GM13976 (cell line): ENCODE measurements around the gene GNA12.
A peak's percentile ranks its signal among the peaks of the same experiment; 100 is the strongest.

Experiments used
- DNase-seq: peaks from one replicate; pipeline ENCODE4 v3.0.0; 2012; ENCODE audit warnings: low spot score
- in situ Hi-C: fragments of 300-500 bp; cut with MboI; formaldehyde crosslinking; loops from one replicate; pipeline ENCODE4 v1.12.0; 2022; ENCODE audit warnings: low sequenced_read_pairs, mixed read lengths, inconsistent platforms; ENCODE audit not compliant: unreplicated experiment
- TF ChIP-seq, protein P1 (sequence below): IDR thresholded peaks from 2 replicates; pipeline ENCODE4 v1.5.1; 2012; ENCODE audit warnings: borderline replicate concordance, mild to moderate bottlenecking; ENCODE audit not compliant: insufficient read depth; ENCODE audit errors: extremely low read depth, missing control alignments, control extremely low read depth

The GNA12 gene

DNA sequence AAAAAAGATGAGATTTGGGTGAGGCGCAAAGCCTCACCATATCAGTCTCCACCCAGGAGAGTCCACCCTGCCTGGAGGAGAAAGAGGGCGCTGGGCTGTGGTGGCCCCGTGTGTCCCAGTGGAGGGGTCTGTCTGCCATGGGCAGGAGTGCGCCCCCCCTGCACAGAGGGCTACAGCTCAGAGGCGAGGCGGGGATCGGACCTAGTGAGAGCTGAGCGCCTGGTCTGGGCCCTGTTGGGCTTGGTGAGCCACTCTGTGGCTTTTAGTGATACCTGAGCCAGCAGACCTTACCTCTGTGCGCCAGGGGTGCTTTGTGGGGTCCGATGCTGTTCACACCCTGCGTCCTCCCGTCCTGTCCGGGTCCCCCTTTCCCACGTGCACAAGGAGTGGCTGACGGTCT, 25.9 kb upstream of the GNA12 start:
- DNase-seq, result peak; percentile 29
- in situ Hi-C loops, result no loop called here
- TF ChIP-seq, protein P1, sequence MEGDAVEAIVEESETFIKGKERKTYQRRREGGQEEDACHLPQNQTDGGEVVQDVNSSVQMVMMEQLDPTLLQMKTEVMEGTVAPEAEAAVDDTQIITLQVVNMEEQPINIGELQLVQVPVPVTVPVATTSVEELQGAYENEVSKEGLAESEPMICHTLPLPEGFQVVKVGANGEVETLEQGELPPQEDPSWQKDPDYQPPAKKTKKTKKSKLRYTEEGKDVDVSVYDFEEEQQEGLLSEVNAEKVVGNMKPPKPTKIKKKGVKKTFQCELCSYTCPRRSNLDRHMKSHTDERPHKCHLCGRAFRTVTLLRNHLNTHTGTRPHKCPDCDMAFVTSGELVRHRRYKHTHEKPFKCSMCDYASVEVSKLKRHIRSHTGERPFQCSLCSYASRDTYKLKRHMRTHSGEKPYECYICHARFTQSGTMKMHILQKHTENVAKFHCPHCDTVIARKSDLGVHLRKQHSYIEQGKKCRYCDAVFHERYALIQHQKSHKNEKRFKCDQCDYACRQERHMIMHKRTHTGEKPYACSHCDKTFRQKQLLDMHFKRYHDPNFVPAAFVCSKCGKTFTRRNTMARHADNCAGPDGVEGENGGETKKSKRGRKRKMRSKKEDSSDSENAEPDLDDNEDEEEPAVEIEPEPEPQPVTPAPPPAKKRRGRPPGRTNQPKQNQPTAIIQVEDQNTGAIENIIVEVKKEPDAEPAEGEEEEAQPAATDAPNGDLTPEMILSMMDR, result no peak

DNA sequence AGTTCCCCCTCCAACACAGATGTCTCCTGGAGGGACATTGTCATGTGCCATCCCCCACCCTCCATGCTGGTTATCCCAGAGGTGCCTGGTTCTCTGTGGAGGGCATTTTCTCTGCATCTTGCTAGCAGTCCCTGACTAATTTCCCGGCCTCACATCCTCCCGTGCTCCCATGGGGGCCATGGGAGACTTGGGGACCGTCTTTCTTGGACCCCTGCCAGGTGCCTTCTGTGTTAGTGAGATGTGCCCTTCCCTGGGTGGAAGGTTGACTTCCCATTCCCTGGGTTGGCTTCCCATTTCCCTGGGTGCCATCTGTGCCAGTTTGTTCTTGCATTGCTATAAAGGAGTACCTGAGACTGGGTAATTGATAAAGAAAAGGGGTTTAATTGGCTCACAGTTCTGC, 22.5 kb upstream of the GNA12 start:
- TF ChIP-seq, protein P1, result no peak
- in situ Hi-C loops, result no loop called here
- DNase-seq, result no peak

DNA sequence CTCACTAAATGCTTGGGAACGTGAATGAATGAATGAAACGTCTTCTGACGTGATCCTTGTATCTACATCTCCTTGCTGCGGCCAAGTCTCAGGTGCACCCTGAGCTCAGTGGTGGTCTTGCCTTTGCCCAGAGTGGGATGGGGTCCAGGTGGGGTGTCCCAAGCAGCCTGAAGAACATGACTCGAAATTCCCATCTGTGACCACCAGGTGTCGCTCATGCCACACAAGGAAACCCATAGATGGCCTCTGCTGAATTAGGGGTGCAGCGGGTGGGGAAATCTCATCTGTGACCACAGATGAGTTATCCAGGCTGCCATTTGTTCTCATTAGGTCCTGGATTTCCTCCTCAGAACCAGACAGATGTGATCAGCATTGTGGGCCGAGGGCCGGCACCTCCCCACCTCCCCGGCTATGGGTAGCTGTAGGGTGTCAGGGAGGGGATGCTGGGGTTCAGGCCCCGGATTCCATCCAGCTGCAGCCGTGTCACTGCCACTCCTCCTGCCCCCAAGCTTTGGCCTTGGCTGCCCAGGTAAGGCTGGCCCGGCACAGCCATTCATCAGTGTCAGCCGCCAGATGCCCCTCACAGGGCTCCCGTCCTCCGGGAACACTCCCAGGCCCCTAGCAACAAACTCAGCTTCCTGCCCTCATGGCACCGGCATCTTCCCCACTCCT, 21.0 kb upstream of the GNA12 start:
- peak; percentile 84 for DNase-seq
- TF ChIP-seq, protein P1, result peak; percentile 68
- in situ Hi-C loops, result no loop called here

DNA sequence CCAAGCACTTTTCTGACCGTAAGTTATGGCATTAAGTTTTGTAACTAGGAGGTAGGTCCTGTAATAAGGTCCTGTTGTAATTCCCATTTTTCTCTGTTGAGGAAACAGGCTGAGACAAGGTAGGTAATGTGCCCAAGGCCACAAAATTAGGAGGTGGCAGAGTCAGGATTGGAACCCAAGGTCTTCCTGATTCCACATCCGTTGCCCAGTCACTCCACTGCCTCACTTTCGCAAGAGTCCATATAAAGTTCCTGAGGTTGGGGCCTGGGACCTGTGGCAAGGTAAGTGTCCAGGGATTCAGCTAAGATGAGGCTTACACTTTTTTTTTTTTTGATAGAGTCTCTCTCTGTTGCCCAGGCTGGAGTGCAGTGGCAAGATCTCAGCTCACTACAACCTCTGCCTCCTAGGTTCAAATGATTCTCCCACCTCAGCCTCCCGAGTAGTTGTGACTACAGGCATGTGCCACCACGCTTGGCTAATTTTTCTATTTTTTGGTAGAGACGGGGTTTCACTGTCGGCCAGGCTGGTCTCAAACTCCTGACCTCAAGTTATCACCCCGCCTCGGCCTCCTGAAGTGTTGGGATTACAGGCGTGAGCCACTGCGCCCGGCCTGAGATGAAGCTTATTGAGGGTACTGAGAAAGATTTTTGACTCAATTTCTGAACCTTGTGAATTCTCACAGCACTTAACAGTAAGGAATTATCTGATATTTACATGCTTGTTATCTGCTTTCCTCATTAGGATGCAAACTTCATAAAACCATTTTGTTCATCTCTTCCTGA, 20.3 kb upstream of the GNA12 start:
- TF ChIP-seq, protein P1, result no peak
- DNase-seq, result no peak
- in situ Hi-C loops, result no loop called here

DNA sequence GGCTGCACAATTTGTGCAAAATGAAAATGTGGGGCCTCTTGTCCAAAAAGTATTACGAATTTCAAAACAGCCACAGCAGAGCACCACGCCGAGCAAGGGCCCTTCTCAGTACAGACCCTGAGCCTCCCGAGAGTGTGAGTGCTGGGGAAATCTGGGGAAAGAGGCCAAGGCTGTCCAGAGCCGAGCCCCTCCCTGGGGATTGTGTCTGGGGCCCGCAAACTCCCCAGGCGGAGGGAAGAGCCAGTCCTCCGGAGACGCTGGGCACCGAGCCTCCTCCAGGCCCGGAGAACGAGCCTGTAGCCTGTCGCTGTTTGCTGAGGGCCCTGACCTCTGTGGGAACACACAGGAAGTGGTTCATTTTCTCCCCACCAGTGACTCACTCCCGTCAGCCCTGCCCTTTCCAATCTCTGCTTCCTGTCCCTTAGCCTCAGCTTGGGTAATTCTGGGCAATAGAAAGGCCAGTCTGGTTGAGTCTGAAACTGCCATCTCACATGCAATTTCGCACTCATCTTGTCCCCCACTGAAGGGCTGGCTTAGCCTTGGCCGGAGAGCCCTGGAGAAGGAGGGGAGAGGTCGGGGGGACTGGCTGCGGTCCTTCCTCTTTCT, 19.5 kb upstream of the GNA12 start:
- DNase-seq, result peak; percentile 88
- TF ChIP-seq, protein P1, result no peak
- in situ Hi-C loops, result no loop called here

DNA sequence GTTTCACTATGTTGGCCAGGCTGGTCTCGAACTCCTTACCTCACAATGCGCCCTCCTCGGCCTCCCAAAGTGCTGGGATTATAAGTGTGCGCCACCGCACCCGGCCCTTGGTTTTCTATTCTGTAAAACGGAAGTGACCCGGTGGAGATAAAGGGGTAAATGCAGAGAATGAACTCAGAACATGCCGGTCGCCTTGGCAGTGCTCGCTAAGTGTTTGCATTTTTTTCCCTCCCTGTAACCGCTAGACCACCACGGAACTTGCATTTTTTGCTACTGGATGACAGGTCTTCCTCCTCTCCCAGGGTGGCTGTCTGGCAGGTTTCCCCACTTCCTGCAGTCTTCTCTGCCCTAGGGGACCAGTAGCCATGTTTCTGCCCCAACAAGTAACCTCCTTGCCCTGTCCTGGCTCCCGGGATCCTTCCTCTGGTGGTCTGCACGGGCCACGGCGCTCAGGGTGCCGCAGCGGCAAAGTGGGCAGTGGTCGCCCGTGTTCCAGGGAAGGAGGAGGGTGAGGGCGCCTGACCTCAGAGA, 18.8 kb upstream of the GNA12 start:
- TF ChIP-seq, protein P1, result no peak
- DNase-seq, result no peak
- in situ Hi-C loops, result no loop called here
